Measurements from ENCODE around the gene RASSF5.

- TF ChIP-seq ZNF121 (CRISPR knock-in tag; IDR thresholded peaks at IDR 0.05) (no peak), IRF2 (CRISPR knock-in tag; IDR thresholded peaks at IDR 0.05; ENCODE audit: borderline replicate concordance, low read depth) (no peak), CTCF (IDR thresholded peaks at IDR 0.05) (no peak), SP1 (CRISPR knock-in tag; conservative IDR thresholded peaks at IDR 0.05) (no peak), NFYB (CRISPR knock-in tag; conservative IDR thresholded peaks at IDR 0.05; ENCODE audit: low read depth) (no peak), FOXP4 (CRISPR knock-in tag; IDR thresholded peaks at IDR 0.05) (no peak)
Measured at GRCh38 chr1:206532368-206532767, 25.0 kb downstream of the RASSF5 start.

Data from WTC11 (cell line).